OCI-LY1 (cell line): ENCODE data around the gene NBDY.

Experiments used
- H2AFZ ChIP-seq: fragments of 200-600 bp; sonication (generic), shearing (Covaris generic); 2 replicates; pipeline ENCODE4 v1.6.0; 2014; ENCODE audit warnings: antibody characterized with exemption, mild to moderate bottlenecking, low read length
- H3F3A ChIP-seq: fragments of 200-600 bp; sonication (generic), shearing (Covaris generic); 2 replicates; pipeline ENCODE4 v1.6.0; 2014; ENCODE audit warnings: mild to moderate bottlenecking, antibody characterized with exemption, low read length, moderate library complexity; ENCODE audit not compliant: insufficient read depth
- H3K27ac ChIP-seq: fragments of 200-600 bp; sonication (generic); 2 replicates; pipeline ENCODE4 v1.5.1; 2014; ENCODE audit warnings: low read length, mixed run types, mild to moderate bottlenecking, low read depth; ENCODE audit not compliant: poor library complexity, severe bottlenecking
- H3K27me3 ChIP-seq: fragments of 200-600 bp; sonication (generic); 2 replicates; pipeline ENCODE4 v1.6.0; 2014; ENCODE audit warnings: antibody characterized with exemption, mild to moderate bottlenecking, low read length, moderate library complexity; ENCODE audit not compliant: insufficient read depth
- H3K36me3 ChIP-seq: fragments of 200-600 bp; sonication (generic); 2 replicates; pipeline ENCODE4 v1.6.1; 2014; ENCODE audit warnings: mild to moderate bottlenecking, antibody characterized with exemption, low read length, moderate library complexity, mixed read lengths; ENCODE audit not compliant: insufficient read depth
- H3K4me1 ChIP-seq: fragments of 200-600 bp; sonication (generic); 2 replicates; pipeline ENCODE4 v1.5.1; 2014; ENCODE audit warnings: mild to moderate bottlenecking, low read length, moderate library complexity; ENCODE audit not compliant: insufficient read depth, severe bottlenecking
- H3K4me2 ChIP-seq: fragments of 200-600 bp; sonication (generic), shearing (Covaris generic); 2 replicates; pipeline ENCODE4 v1.6.1; 2014; ENCODE audit warnings: low read length
- H3K4me3 ChIP-seq: fragments of 200-600 bp; sonication (generic); 2 replicates; pipeline ENCODE4 v1.5.1; 2014; ENCODE audit warnings: low read length, low read depth, mild to moderate bottlenecking, mixed read lengths; ENCODE audit not compliant: poor library complexity, severe bottlenecking
- H3K79me2 ChIP-seq: fragments of 200-600 bp; shearing (Covaris generic); 2 replicates; pipeline ENCODE4 v1.6.1; 2016; ENCODE audit warnings: mixed run types, low read length, mixed read lengths; ENCODE audit not compliant: insufficient read depth
- H3K9ac ChIP-seq: fragments of 200-600 bp; sonication (generic), shearing (Covaris generic); 2 replicates; pipeline ENCODE4 v1.6.1; 2014; ENCODE audit warnings: mild to moderate bottlenecking, low read length, mixed read lengths
- H3K9me2 ChIP-seq: fragments of 200-600 bp; sonication (generic), shearing (Covaris generic); 2 replicates; pipeline ENCODE4 v1.6.1; 2014; ENCODE audit warnings: low read depth, mild to moderate bottlenecking, low read length, mixed read lengths
- H3K9me3 ChIP-seq: fragments of 200-600 bp; shearing (Covaris generic); 2 replicates; pipeline ENCODE4 v1.6.1; 2014; ENCODE audit warnings: low read length, mixed read lengths
- H4K20me1 ChIP-seq: fragments of 200-600 bp; sonication (generic), shearing (Covaris generic); 2 replicates; pipeline ENCODE4 v1.6.0; 2016; ENCODE audit warnings: mild to moderate bottlenecking, low read length; ENCODE audit not compliant: insufficient read depth
- CTCF ChIP-seq: fragments of 200-600 bp; sonication (generic), shearing (Covaris generic); IDR thresholded peaks from 2 replicates; pipeline ENCODE4 v1.5.1; 2017; ENCODE audit warnings: mild to moderate bottlenecking, antibody characterized with exemption, low read length, moderate library complexity, mixed read lengths
- EZH2 ChIP-seq: fragments of 200-600 bp; sonication (generic), shearing (Covaris generic); IDR thresholded peaks from 2 replicates; pipeline ENCODE4 v1.8.0; 2017; ENCODE audit warnings: borderline replicate concordance, mixed run types, mild to moderate bottlenecking, antibody characterized with exemption, low read length, moderate library complexity, mixed read lengths

Gene NBDY

GRCh38 chrX:56802921-56803849, 74.1 kb downstream of the NBDY start:
- H3K9me3 ChIP-seq, result no peaks in the 10 kb centered on the region
- H3K27me3 ChIP-seq, result no peaks in the 10 kb centered on the region
- no peaks in the 10 kb centered on the region for H3K9me2 ChIP-seq
- H2AFZ ChIP-seq, result no peak overlapping the region
- peak overlapping the region; percentile 63 for H3K27ac ChIP-seq
- no peaks in the 10 kb centered on the region for H4K20me1 ChIP-seq
- H3K4me2 ChIP-seq, result peak overlapping the region; percentile 82
- H3K79me2 ChIP-seq, result no peaks in the 10 kb centered on the region
- H3K4me3 ChIP-seq, result peak overlapping the region; percentile 51
- no peaks in the 10 kb centered on the region for H3K36me3 ChIP-seq
- no peaks in the 10 kb centered on the region for H3F3A ChIP-seq
- peak; percentile 61 for TF ChIP-seq CTCF
- no peak for TF ChIP-seq EZH2
- H3K4me1 ChIP-seq, result peaks cover 40% of the 10 kb centered on the region
- H3K9ac ChIP-seq, result peak overlapping the region; percentile 66

- no peaks in the 10 kb centered on the region for H3K36me3 ChIP-seq
- H3K4me3 ChIP-seq, result no peak overlapping the region
- TF ChIP-seq CTCF (no peak), EZH2 (no peak)
- H3K9me2 ChIP-seq, result no peaks in the 10 kb centered on the region
- H3K4me2 ChIP-seq, result peak overlapping the region; percentile 82; the same call in 1 of the 2 replicates
- H3K4me1 ChIP-seq, result peaks cover 40% of the 10 kb centered on the region
- no peaks in the 10 kb centered on the region for H3K27me3 ChIP-seq
- H3K9ac ChIP-seq, result peak overlapping the region; percentile 66; the same call in 1 of the 2 replicates
- no peaks in the 10 kb centered on the region for H4K20me1 ChIP-seq
- H2AFZ ChIP-seq, result no peak overlapping the region
- H3K9me3 ChIP-seq, result no peaks in the 10 kb centered on the region
- no peaks in the 10 kb centered on the region for H3F3A ChIP-seq
- no peaks in the 10 kb centered on the region for H3K79me2 ChIP-seq
- peak overlapping the region; percentile 63 for H3K27ac ChIP-seq
These were observed 75.0 kb downstream of the NBDY start for GRCh38 chrX:56803850-56804681.

- Histone ChIP-seq H3K27ac (no peak overlapping the region), H3K4me3 (no peak overlapping the region), H3F3A (no peaks in the 10 kb centered on the region), H3K4me2 (no peak overlapping the region), H2AFZ (no peak overlapping the region), H3K79me2 (no peaks in the 10 kb centered on the region), H3K9me3 (no peaks in the 10 kb centered on the region), H3K9ac (no peak overlapping the region), H3K4me1 (peaks cover 40% of the 10 kb centered on the region), H3K27me3 (no peaks in the 10 kb centered on the region), H4K20me1 (no peaks in the 10 kb centered on the region), H3K36me3 (no peaks in the 10 kb centered on the region), H3K9me2 (no peaks in the 10 kb centered on the region)
- TF ChIP-seq CTCF (no peak), EZH2 (no peak)
These were observed 75.8 kb downstream of the NBDY start for GRCh38 chrX:56804867-56805266.
